H9 (cell line): ENCODE data around the gene CACNA1A. TPM values are rescaled to one million over a fixed set of nuclear protein-coding genes. Genes with fewer than 3 reads are reported as not detected.

Source experiments
- DNase-seq: peaks from one replicate; pipeline ENCODE4 v3.0.0-alpha.2; 2017
- H2AFZ ChIP-seq: one replicate; pipeline ENCODE4 v1.6.1; 2013; ENCODE audit warnings: mild to moderate bottlenecking, low read length, control low read depth, moderate library complexity
- H2AK5ac ChIP-seq: 2 replicates; pipeline ENCODE4 v1.6.1; 2013; ENCODE audit warnings: low read length, control low read depth, mixed read lengths; ENCODE audit not compliant: insufficient read length
- H2BK120ac ChIP-seq: one replicate; pipeline ENCODE4 v1.6.1; 2013; ENCODE audit warnings: low read depth, mild to moderate bottlenecking, low read length, control low read depth, inconsistent platforms; ENCODE audit not compliant: poor library complexity, severe bottlenecking
- H2BK12ac ChIP-seq: 2 replicates; pipeline ENCODE4 v1.6.1; 2013; ENCODE audit warnings: low read length, control low read depth, mixed read lengths, low read depth; ENCODE audit not compliant: insufficient read length
- H2BK15ac ChIP-seq: 2 replicates; pipeline ENCODE4 v1.6.1; 2013; ENCODE audit warnings: low read depth, low read length, control low read depth
- H2BK20ac ChIP-seq: one replicate; pipeline ENCODE4 v1.6.1; 2013; ENCODE audit warnings: low read depth, mild to moderate bottlenecking, low read length, control low read depth, inconsistent platforms; ENCODE audit not compliant: poor library complexity, severe bottlenecking
- H2BK5ac ChIP-seq: 2 replicates; pipeline ENCODE4 v1.6.1; 2013; ENCODE audit warnings: low read length, control low read depth, mixed read lengths; ENCODE audit not compliant: insufficient read length
- H3K14ac ChIP-seq: 2 replicates; pipeline ENCODE4 v1.6.1; 2013; ENCODE audit warnings: low read length, control low read depth; ENCODE audit not compliant: insufficient read depth
- H3K18ac ChIP-seq: 2 replicates; pipeline ENCODE4 v1.6.1; 2013; ENCODE audit warnings: low read depth, mild to moderate bottlenecking, mixed read lengths, low read length, control low read depth; ENCODE audit not compliant: insufficient read length
- H3K23ac ChIP-seq: 2 replicates; pipeline ENCODE4 v1.6.1; 2013; ENCODE audit warnings: low read length, control low read depth, mixed read lengths, low read depth; ENCODE audit not compliant: insufficient read length
- H3K23me2 ChIP-seq: 2 replicates; pipeline ENCODE4 v1.6.1; 2013; ENCODE audit warnings: low read depth, mild to moderate bottlenecking, mixed read lengths, low read length, control low read depth; ENCODE audit not compliant: insufficient read length, poor library complexity, severe bottlenecking
- H3K27ac ChIP-seq: 2 replicates; pipeline ENCODE4 v1.5.1; 2013; ENCODE audit warnings: low read length, control low read depth, mixed read lengths, low read depth; ENCODE audit not compliant: insufficient read length
- H3K27me3 ChIP-seq: 2 replicates; pipeline ENCODE4 v1.6.1; 2013; ENCODE audit warnings: low read length, control low read depth, inconsistent platforms; ENCODE audit not compliant: insufficient read depth
- H3K4ac ChIP-seq: 2 replicates; pipeline ENCODE4 v1.6.1; 2013; ENCODE audit warnings: low read depth, mild to moderate bottlenecking, control low read depth, inconsistent platforms, low read length, moderate library complexity
- H3K4me1 ChIP-seq: 2 replicates; pipeline ENCODE4 v1.6.1; 2013; ENCODE audit warnings: low read length, control low read depth, inconsistent platforms; ENCODE audit not compliant: insufficient read depth
- H3K4me2 ChIP-seq: 2 replicates; pipeline ENCODE4 v1.6.1; 2013; ENCODE audit warnings: low read length, control low read depth, mixed read lengths; ENCODE audit not compliant: insufficient read length, insufficient read depth
- H3K56ac ChIP-seq: 2 replicates; pipeline ENCODE4 v1.6.1; 2013; ENCODE audit warnings: low read depth, mild to moderate bottlenecking, mixed read lengths, low read length, control low read depth; ENCODE audit not compliant: insufficient read length
- H3K79me1 ChIP-seq: 2 replicates; pipeline ENCODE4 v1.6.1; 2013; ENCODE audit warnings: low read depth, mild to moderate bottlenecking, moderate library complexity, low read length, control low read depth, inconsistent platforms; ENCODE audit not compliant: insufficient read depth, poor library complexity, severe bottlenecking
- H3K79me2 ChIP-seq: 2 replicates; pipeline ENCODE4 v1.6.1; 2013; ENCODE audit warnings: low read length, control low read depth, inconsistent platforms; ENCODE audit not compliant: insufficient read depth
- H3K9ac ChIP-seq: 2 replicates; pipeline ENCODE4 v1.6.1; 2013; ENCODE audit warnings: low read length, control low read depth, mixed read lengths; ENCODE audit not compliant: insufficient read length; ENCODE audit errors: extremely low read depth
- H3K9me3 ChIP-seq: one replicate; pipeline ENCODE4 v1.6.1; 2013; ENCODE audit warnings: low read depth, low read length, inconsistent platforms; ENCODE audit not compliant: control insufficient read depth
- H3T11ph ChIP-seq: one replicate; pipeline ENCODE4 v1.6.1; 2013; ENCODE audit warnings: mild to moderate bottlenecking, low read length, control low read depth, inconsistent platforms
- H4K20me1 ChIP-seq: one replicate; pipeline ENCODE4 v1.6.1; 2013; ENCODE audit not compliant: control insufficient read depth, insufficient read length, insufficient read depth
- H4K5ac ChIP-seq: 2 replicates; pipeline ENCODE4 v1.6.1; 2013; ENCODE audit warnings: low read depth, mild to moderate bottlenecking, mixed read lengths, low read length, control low read depth; ENCODE audit not compliant: insufficient read length
- H4K8ac ChIP-seq: replicated peaks from 2 replicates; pipeline ENCODE4 v1.6.1; 2013; ENCODE audit warnings: low read length, control low read depth, mixed read lengths, low read depth; ENCODE audit not compliant: insufficient read length
- H4K91ac ChIP-seq: 2 replicates; pipeline ENCODE4 v1.6.1; 2013; ENCODE audit warnings: low read depth, mild to moderate bottlenecking, moderate library complexity, mixed read lengths, low read length, control low read depth; ENCODE audit not compliant: insufficient read length
- H3K27ac Mint-ChIP-seq, 3 experiments: 2 replicates in 2 of 3; 3 replicates in 1 of 3; pipeline ENCODE4 v1.8.0; 2020 to 2021; ENCODE audit warnings: mixed read lengths in 3 of 3, mild to moderate bottlenecking in 1 of 3, moderate library complexity in 1 of 3
- H3K27me3 Mint-ChIP-seq: 2 replicates; pipeline ENCODE4 v1.8.0; 2021; ENCODE audit warnings: low read depth, mild to moderate bottlenecking, moderate library complexity, mixed read lengths
- H3K36me3 Mint-ChIP-seq, 3 experiments: 2 replicates in 2 of 3; 3 replicates in 1 of 3; pipeline ENCODE4 v1.8.0; 2020 to 2021; ENCODE audit warnings: low read depth in 3 of 3, mixed read lengths in 3 of 3; ENCODE audit not compliant: insufficient read depth in 1 of 3
- H3K4me1 Mint-ChIP-seq, 2 experiments: 2 replicates each; pipeline ENCODE4 v1.8.0; 2020; ENCODE audit warnings: mixed read lengths in 2 of 2
- H3K4me3 Mint-ChIP-seq, 2 experiments: 2 replicates in 1 of 2; 3 replicates in 1 of 2; pipeline ENCODE4 v1.8.0; 2020 to 2021; ENCODE audit warnings: mild to moderate bottlenecking in 2 of 2, mixed read lengths in 2 of 2, moderate library complexity in 1 of 2
- H3K9me3 Mint-ChIP-seq, 2 experiments: 2 replicates in 1 of 2; 3 replicates in 1 of 2; pipeline ENCODE4 v1.8.0; 2020; ENCODE audit warnings: mild to moderate bottlenecking in 2 of 2, mixed read lengths in 2 of 2, moderate library complexity in 1 of 2
- WGBS: extraction: QIAGEN DNeasy Blood & Tissue Kit; methylation state at CpG from one replicate; pipeline ENCODE4 v1.1.7; 2013; ENCODE audit warnings: missing lambda C conversion rate, low lambda C conversion rate, mixed read lengths; ENCODE audit not compliant: insufficient read length; ENCODE audit errors: extremely low coverage; 5-methylcytosine and 5-hydroxymethylcytosine counted together
- total RNA-seq: library from RNA; stranded (reverse); gene quantifications from 2 replicates; pipeline ENCODE4 v1.2.1, GENCODE V29; 2021
- TF ChIP-seq, protein P1 (sequence below): fragments of 200-600 bp; sonication (generic); conservative IDR thresholded peaks from 3 replicates; pipeline ENCODE4 v1.8.0; 2021; ENCODE audit warnings: antibody characterized with exemption, mild to moderate bottlenecking

CACNA1A gene
- total RNA-seq, 1 experiment from 2014 or later, result 8.0 TPM

DNA sequence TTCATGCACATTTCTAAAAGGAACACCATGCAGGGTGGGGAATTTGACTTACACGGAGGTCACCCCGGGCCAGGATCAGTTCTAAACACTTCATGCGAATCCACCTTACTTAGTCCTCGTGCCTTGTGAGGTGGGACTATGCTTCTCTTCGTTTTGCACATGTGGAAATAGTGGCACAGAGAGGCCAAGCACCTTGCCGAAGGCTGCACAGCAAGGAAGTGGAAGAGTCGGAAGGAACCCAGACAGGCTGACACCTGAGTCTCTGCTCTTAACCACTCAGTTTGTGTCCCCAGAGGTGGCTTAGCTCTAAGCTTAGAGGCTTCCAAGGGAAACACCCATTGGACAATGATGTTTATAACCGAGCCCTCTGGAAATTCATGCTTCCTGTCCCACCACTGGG lies 150.1 kb downstream of the CACNA1A start:
- TF ChIP-seq, protein P1, sequence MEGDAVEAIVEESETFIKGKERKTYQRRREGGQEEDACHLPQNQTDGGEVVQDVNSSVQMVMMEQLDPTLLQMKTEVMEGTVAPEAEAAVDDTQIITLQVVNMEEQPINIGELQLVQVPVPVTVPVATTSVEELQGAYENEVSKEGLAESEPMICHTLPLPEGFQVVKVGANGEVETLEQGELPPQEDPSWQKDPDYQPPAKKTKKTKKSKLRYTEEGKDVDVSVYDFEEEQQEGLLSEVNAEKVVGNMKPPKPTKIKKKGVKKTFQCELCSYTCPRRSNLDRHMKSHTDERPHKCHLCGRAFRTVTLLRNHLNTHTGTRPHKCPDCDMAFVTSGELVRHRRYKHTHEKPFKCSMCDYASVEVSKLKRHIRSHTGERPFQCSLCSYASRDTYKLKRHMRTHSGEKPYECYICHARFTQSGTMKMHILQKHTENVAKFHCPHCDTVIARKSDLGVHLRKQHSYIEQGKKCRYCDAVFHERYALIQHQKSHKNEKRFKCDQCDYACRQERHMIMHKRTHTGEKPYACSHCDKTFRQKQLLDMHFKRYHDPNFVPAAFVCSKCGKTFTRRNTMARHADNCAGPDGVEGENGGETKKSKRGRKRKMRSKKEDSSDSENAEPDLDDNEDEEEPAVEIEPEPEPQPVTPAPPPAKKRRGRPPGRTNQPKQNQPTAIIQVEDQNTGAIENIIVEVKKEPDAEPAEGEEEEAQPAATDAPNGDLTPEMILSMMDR, result no peak
- Mint-ChIP-seq H3K4me1 (no peaks in the 10 kb centered on the region), H3K27ac (no peak overlapping the region), H3K9me3 (peaks cover 3 to 14% of the 10 kb centered on the region in 2 experiments; a peak in 3 of 5 replicates), H3K27me3 (peaks cover 5% of the 10 kb centered on the region; the same call in 1 of the 2 replicates), H3K36me3 (peaks cover 5 to 14% (median 12%) of the 10 kb centered on the region in 3 experiments; a peak in 6 of 7 replicates), H3K4me3 (no peak overlapping the region)
- no peak overlapping the region for H3K27ac ChIP-seq
- no peaks in the 10 kb centered on the region for H3K79me1 ChIP-seq
- no peaks in the 10 kb centered on the region for H3K23me2 ChIP-seq
- no peak overlapping the region for H2BK5ac ChIP-seq
- H2AK5ac ChIP-seq, result no peak overlapping the region
- no peak overlapping the region for H2BK15ac ChIP-seq
- H4K8ac ChIP-seq, result no peak overlapping the region
- no peak for DNase-seq
- H3K9me3 ChIP-seq, result no peaks in the 10 kb centered on the region
- no peak overlapping the region for H3K56ac ChIP-seq
- no peak overlapping the region for H2BK12ac ChIP-seq
- H4K5ac ChIP-seq, result no peak overlapping the region
- no peak overlapping the region for H3K4me2 ChIP-seq
- no peaks in the 10 kb centered on the region for H3K79me2 ChIP-seq
- no peak overlapping the region for H2BK20ac ChIP-seq
- H3K4me1 ChIP-seq, result no peaks in the 10 kb centered on the region
- H3T11ph ChIP-seq, result no peak overlapping the region
- no CpG with 5 or more reads among the region's 8 CpGs for WGBS
- H3K23ac ChIP-seq, result no peak overlapping the region
- no peak overlapping the region for H3K14ac ChIP-seq
- H2BK120ac ChIP-seq, result no peak overlapping the region
- no peak overlapping the region for H3K9ac ChIP-seq
- H4K20me1 ChIP-seq, result no peaks in the 10 kb centered on the region
- no peak overlapping the region for H3K4ac ChIP-seq
- H3K27me3 ChIP-seq, result no peaks in the 10 kb centered on the region
- H2AFZ ChIP-seq, result no peak overlapping the region
- H3K18ac ChIP-seq, result no peak overlapping the region
- no peak overlapping the region for H4K91ac ChIP-seq
